Activated CD4-positive, alpha-beta memory T cell treated with anti-CD3 and anti-CD28 coated beads, Interleukin-2, amount 10 ng/mL, durations not matched to agents 7 days and 5 days (primary cell): ENCODE data around the gene XRCC4. TPM values are rescaled to one million over a fixed set of nuclear protein-coding genes. Genes with fewer than 3 reads are reported as not detected.
"Not testable (repeated sequence)": the region's sequence is repeated elsewhere in the genome, so short reads cannot be mapped to it uniquely, and the experiment has no call there.

Experiments
- CTCF ChIA-PET: fragments of 350-600 bp; sonication (Branson Sonifier 250); formaldehyde crosslinking; loops from one replicate; lab custom pipeline; 2021; ENCODE audit warnings: antibody characterized with exemption, inconsistent platforms; lab: Charles Lee
- POLR2A ChIA-PET: fragments of 350-600 bp; sonication (Branson Sonifier 250); formaldehyde crosslinking; loops from one replicate; lab custom pipeline; 2021; ENCODE audit warnings: antibody characterized with exemption; lab: Charles Lee
- DNase-seq: peaks from one replicate; pipeline ENCODE4 v3.0.0-alpha.2; 2020
- H3K27ac Mint-ChIP-seq: one replicate; pipeline ENCODE4 v1.8.0; 2021; ENCODE audit warnings: mild to moderate bottlenecking, mixed read lengths
- H3K27me3 Mint-ChIP-seq: one replicate; pipeline ENCODE4 v1.8.0; 2021; ENCODE audit warnings: mixed read lengths
- H3K36me3 Mint-ChIP-seq: one replicate; pipeline ENCODE4 v1.8.0; 2021; ENCODE audit warnings: low read depth, mixed read lengths
- H3K4me1 Mint-ChIP-seq: one replicate; pipeline ENCODE4 v1.8.0; 2021; ENCODE audit warnings: mixed read lengths
- H3K4me3 Mint-ChIP-seq: one replicate; pipeline ENCODE4 v1.8.0; 2021; ENCODE audit warnings: mild to moderate bottlenecking, mixed read lengths
- H3K9me3 Mint-ChIP-seq: one replicate; pipeline ENCODE4 v1.8.0; 2021; ENCODE audit warnings: mixed read lengths
- total RNA-seq, 2 experiments: library from RNA; stranded (reverse); gene quantifications; one replicate each; pipeline ENCODE4 v1.2.3, GENCODE V29; 2021

XRCC4 gene
- total RNA-seq, 2 experiments from 2014 or later, result 10.5 to 13.0 TPM

- Mint-ChIP-seq H3K4me3 (no peak overlapping the region), H3K4me1 (no peaks in the 10 kb centered on the region), H3K36me3 (no peaks in the 10 kb centered on the region), H3K27ac (no peak overlapping the region), H3K27me3 (no peaks in the 10 kb centered on the region), H3K9me3 (no peaks in the 10 kb centered on the region)
- no peak for DNase-seq
- ChIA-PET CTCF (no interaction called here), POLR2A (no interaction called here)
Measured at GRCh38 chr5:83245037-83245436, 167.7 kb downstream of the XRCC4 start.

DNA sequence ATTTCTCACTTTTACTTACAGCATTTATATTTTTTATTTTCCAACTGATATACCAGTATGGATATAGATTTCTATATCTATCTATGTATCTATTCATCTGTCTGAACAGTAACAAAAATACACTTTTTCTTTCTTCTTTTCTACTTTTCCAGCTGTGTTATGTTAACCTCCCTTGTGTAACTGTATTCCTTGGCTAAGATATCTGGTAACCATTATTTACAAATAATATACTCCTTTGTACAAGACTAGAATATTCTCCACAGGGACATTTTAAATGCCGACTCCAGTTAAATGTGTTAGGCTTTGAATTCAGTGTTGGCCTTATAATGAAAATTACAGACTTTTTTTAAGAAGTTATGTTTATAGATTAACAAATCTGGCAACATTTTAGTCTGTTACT, 168.7 kb downstream of the XRCC4 start:
- no peak for DNase-seq
- Mint-ChIP-seq H3K4me1 (no peaks in the 10 kb centered on the region), H3K9me3 (no peaks in the 10 kb centered on the region), H3K36me3 (no peaks in the 10 kb centered on the region), H3K4me3 (no peak overlapping the region), H3K27me3 (no peaks in the 10 kb centered on the region), H3K27ac (no peak overlapping the region)
- ChIA-PET POLR2A (no interaction called here), CTCF (no interaction called here)

GRCh38 chr5:83249156-83249555, 171.8 kb downstream of the XRCC4 start:
- Mint-ChIP-seq H3K9me3 (no peaks in the 10 kb centered on the region), H3K27me3 (no peaks in the 10 kb centered on the region), H3K4me3 (no peak overlapping the region), H3K36me3 (no peaks in the 10 kb centered on the region), H3K4me1 (no peaks in the 10 kb centered on the region), H3K27ac (no peak overlapping the region)
- DNase-seq, result no peak
- ChIA-PET CTCF (interaction anchor here (0.6 kb wide), 1 partner anchor 26 kb away, joined by 3 read pairs; no protein-coding TSS in a partner anchor), POLR2A (no interaction called here)

DNA sequence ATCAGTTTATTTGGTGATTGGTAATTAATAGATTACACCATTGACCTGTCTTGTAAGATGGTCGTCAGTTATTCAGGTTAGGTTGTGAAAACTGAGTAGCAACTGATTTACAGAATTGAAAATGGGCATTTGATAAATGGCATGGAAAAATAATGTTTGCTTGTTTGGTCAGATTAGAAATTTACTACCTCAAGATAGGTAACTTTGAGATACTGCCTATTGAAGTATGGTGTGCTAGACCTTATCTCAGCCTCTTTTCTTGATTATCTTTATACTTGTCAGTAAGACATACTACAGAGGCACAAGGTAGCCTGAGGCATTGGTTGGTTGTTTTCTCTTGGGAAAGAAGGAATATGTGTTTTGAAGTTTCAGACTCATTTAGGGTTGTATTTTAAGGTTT, 174.5 kb downstream of the XRCC4 start:
- ChIA-PET CTCF (no interaction called here), POLR2A (no interaction called here)
- no peaks in the 10 kb centered on the region for H3K9me3 Mint-ChIP-seq
- no peaks in the 10 kb centered on the region for H3K27me3 Mint-ChIP-seq
- H3K36me3 Mint-ChIP-seq, result no peaks in the 10 kb centered on the region
- no peak overlapping the region for H3K4me3 Mint-ChIP-seq
- DNase-seq, result no peak
- no peaks in the 10 kb centered on the region for H3K4me1 Mint-ChIP-seq
- no peak overlapping the region for H3K27ac Mint-ChIP-seq

DNA sequence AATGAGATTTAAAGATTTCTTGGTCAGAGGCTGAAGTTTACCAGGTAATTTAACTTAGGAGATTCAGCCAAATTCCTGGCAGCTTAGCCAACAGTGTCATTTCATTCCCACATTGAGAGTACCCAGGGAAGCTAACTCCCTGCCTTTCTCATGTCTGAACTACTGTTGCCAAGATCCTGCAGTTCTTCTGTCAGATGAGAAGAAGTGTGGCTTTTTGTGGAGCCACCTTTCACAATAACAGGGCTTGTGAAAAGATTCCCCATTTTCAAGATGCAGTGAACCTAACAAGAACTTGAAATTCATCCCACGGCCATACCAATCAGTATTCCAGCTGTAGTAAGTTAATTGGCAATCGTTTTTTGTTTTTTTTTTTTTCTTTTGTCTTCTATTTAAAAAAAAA, 176.4 kb downstream of the XRCC4 start:
- no peak overlapping the region for H3K27ac Mint-ChIP-seq
- no peak overlapping the region for H3K4me3 Mint-ChIP-seq
- H3K9me3 Mint-ChIP-seq, result no peaks in the 10 kb centered on the region
- no peaks in the 10 kb centered on the region for H3K4me1 Mint-ChIP-seq
- ChIA-PET POLR2A (no interaction called here), CTCF (no interaction called here)
- no peaks in the 10 kb centered on the region for H3K36me3 Mint-ChIP-seq
- DNase-seq, result no peak
- no peaks in the 10 kb centered on the region for H3K27me3 Mint-ChIP-seq

GRCh38 chr5:83255268-83255667, 177.9 kb downstream of the XRCC4 start:
- H3K27ac Mint-ChIP-seq, result no peak overlapping the region
- CTCF ChIA-PET, result no interaction called here

DNA sequence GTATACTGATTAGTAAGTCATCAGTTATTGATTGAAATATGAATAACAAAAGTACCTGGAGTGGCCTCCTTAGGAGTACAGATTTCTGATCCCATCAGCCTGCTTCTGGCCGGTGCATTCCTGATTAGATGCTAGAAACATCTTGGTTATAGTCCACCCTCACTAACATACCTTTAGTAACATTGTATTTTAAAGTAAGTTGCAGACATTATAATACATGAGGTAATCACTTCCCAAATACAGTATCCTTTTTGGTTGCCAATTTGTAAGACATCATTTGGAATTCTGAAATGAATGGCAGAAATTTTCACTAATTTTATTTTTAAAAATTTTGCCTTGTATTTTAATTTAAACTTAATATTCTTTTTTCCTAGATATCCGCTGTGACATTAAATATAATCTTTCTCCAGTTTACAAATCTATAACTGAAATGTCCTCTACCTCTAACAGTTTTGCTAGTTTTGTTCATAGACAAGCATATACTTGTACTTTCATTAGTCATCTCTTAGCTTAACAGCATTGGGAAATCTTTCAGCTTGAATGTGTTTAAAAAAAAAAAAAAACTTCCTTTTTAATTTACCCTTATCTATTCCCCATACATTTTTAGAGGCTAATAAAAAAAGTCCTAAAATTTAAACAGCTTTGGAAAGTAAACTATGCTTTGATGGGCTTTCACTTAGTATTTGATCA, 178.9 kb downstream of the XRCC4 start:
- no peaks in the 10 kb centered on the region for H3K9me3 Mint-ChIP-seq
- no peak overlapping the region for H3K27ac Mint-ChIP-seq
- ChIA-PET POLR2A (no interaction called here), CTCF (no interaction called here)
- DNase-seq, result no peak
- H3K4me1 Mint-ChIP-seq, result no peaks in the 10 kb centered on the region
- H3K27me3 Mint-ChIP-seq, result no peaks in the 10 kb centered on the region
- no peak overlapping the region for H3K4me3 Mint-ChIP-seq
- no peaks in the 10 kb centered on the region for H3K36me3 Mint-ChIP-seq

More at GRCh38 chr5:83255268-83255667, 177.9 kb downstream of the XRCC4 start:
- Mint-ChIP-seq H3K4me3 (no peak overlapping the region), H3K27me3 (no peaks in the 10 kb centered on the region), H3K36me3 (no peaks in the 10 kb centered on the region), H3K4me1 (no peaks in the 10 kb centered on the region), H3K9me3 (no peaks in the 10 kb centered on the region)
- POLR2A ChIA-PET, result no interaction called here
- DNase-seq, result no peak

DNA sequence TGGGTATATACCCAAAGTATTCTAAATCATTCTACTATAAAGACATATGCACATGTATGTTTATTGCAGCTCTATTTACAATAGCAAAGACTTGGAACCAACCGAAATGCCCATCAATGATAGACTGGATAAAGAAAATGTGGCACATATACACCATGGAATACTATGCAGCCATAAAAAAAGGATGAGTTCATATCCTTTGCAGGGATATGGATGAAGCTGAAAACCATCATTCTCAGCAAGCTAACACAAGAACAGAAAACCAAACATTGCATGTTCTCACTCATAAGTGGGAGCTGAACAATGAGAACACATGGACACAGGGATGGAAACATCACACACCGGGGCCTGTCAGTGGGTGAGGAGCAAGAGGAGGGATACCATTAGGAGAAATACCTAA, 180.3 kb downstream of the XRCC4 start:
- H3K27ac Mint-ChIP-seq, CTCF ChIA-PET, H3K36me3 Mint-ChIP-seq, DNase-seq, H3K4me3 Mint-ChIP-seq, H3K4me1 Mint-ChIP-seq, H3K9me3 Mint-ChIP-seq, POLR2A ChIA-PET, H3K27me3 Mint-ChIP-seq: not testable (repeated sequence)

- CTCF ChIA-PET, result no interaction called here
Measured at GRCh38 chr5:83265318-83265717, 188.0 kb downstream of the XRCC4 start.

DNA sequence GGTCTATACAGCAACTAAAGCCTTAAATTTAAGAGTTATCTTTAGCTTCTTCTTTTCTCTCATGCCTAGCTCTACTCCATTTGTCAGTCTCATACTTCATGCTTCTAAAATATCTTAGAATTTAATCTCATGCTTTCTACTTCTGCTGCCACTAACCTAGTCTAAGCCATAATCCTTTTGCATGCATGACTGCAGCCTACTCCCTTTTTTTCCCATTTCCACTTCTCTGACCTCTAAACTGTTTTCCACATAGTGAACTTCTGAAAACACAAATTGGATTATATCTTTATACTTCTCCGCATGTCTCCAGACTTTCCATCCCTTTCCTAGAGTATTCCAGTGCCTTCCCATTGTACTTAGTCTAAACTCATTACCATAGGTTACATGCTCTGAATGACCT, 193.0 kb downstream of the XRCC4 start:
- H3K27ac Mint-ChIP-seq, result no peak overlapping the region
- no peak for DNase-seq
- no peaks in the 10 kb centered on the region for H3K4me1 Mint-ChIP-seq
- POLR2A ChIA-PET, result no interaction called here
- no peaks in the 10 kb centered on the region for H3K36me3 Mint-ChIP-seq
- H3K4me3 Mint-ChIP-seq, result no peak overlapping the region
- H3K27me3 Mint-ChIP-seq, result no peaks in the 10 kb centered on the region
- CTCF ChIA-PET, result no interaction called here
- H3K9me3 Mint-ChIP-seq, result peaks cover 3% of the 10 kb centered on the region

More at GRCh38 chr5:83265318-83265717, 188.0 kb downstream of the XRCC4 start:
- Mint-ChIP-seq H3K27me3 (no peaks in the 10 kb centered on the region), H3K27ac (no peak overlapping the region), H3K36me3 (no peaks in the 10 kb centered on the region), H3K4me3 (no peak overlapping the region), H3K4me1 (no peaks in the 10 kb centered on the region), H3K9me3 (no peaks in the 10 kb centered on the region)
- POLR2A ChIA-PET, result no interaction called here
- DNase-seq, result no peak

GRCh38 chr5:83277154-83277553, 199.8 kb downstream of the XRCC4 start:
- CTCF ChIA-PET, result no interaction called here
- POLR2A ChIA-PET, result no interaction called here
- DNase-seq, result no peak
- no peak overlapping the region for H3K4me3 Mint-ChIP-seq
- no peaks in the 10 kb centered on the region for H3K36me3 Mint-ChIP-seq
- H3K27ac Mint-ChIP-seq, result no peak overlapping the region
- H3K27me3 Mint-ChIP-seq, result no peaks in the 10 kb centered on the region
- H3K4me1 Mint-ChIP-seq, result no peaks in the 10 kb centered on the region
- H3K9me3 Mint-ChIP-seq, result peaks cover 3% of the 10 kb centered on the region

DNA sequence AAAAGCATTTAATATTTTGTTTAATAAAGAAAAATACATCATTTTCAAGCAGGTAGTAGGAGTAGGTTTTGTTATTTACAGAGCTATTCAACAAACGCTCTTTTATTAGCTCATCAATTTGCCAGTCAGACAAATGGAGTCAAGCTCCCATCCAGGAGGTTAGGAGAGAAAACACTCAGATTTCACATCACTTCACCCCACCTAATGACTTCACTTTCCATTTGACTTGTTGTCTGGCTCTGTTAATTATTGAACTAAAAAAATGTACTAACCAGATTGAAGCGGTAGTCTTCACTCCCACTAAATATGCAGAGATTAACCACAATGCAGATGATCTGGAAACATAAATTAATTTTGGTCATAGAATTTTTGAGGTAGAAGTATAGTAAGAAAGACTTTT, 200.6 kb downstream of the XRCC4 start:
- no peaks in the 10 kb centered on the region for H3K4me1 Mint-ChIP-seq
- no peak for DNase-seq
- peaks cover 3% of the 10 kb centered on the region for H3K9me3 Mint-ChIP-seq
- H3K36me3 Mint-ChIP-seq, result no peaks in the 10 kb centered on the region
- no peaks in the 10 kb centered on the region for H3K27me3 Mint-ChIP-seq
- H3K4me3 Mint-ChIP-seq, result no peak overlapping the region
- no peak overlapping the region for H3K27ac Mint-ChIP-seq
- ChIA-PET POLR2A (no interaction called here), CTCF (no interaction called here)

DNA sequence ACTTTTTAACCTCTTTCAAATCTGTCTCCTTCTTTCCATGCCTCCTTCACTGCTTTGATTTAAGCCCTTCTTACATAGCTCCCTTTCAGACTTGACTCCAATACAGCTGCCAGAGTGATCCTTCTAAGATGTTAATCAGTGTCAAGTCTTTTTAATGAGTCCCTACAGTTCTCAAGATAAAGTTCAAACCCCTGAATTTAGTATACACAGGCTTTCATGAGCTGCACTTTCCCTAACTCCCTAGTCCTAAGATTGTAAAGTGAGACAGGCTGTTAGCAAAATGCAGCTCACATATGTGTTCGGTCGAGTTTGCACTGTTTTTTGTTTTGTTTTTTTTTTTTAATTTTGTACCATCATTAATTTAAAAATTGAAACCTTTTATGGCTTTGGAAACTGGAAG, 203.8 kb downstream of the XRCC4 start:
- Mint-ChIP-seq H3K27me3 (no peaks in the 10 kb centered on the region), H3K36me3 (no peaks in the 10 kb centered on the region), H3K4me1 (no peaks in the 10 kb centered on the region), H3K4me3 (no peak overlapping the region), H3K27ac (no peak overlapping the region), H3K9me3 (no peaks in the 10 kb centered on the region)
- ChIA-PET POLR2A (no interaction called here), CTCF (no interaction called here)
- no peak for DNase-seq

DNA sequence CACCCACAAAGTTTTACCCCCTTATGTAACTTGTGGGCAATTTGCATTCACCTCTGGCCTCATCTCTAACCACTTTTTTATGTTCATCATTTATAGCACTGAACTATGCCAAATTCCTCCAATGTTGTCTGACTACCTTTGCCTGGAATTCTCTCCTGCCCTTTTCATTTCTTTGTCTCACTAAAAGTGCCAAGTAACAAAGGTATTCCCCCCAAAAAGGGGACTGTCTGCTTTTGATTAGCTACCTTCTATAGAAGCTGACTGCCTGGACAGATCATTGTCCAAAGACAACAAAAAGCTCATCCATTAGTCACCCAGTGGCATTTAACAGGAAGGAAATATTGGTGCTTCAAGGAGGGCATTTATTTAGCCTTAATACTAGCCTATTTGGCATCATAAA, 204.3 kb downstream of the XRCC4 start:
- Mint-ChIP-seq H3K27me3 (no peaks in the 10 kb centered on the region), H3K9me3 (no peaks in the 10 kb centered on the region), H3K36me3 (no peaks in the 10 kb centered on the region), H3K27ac (no peak overlapping the region), H3K4me3 (no peak overlapping the region), H3K4me1 (no peaks in the 10 kb centered on the region)
- ChIA-PET POLR2A (no interaction called here), CTCF (no interaction called here)
- no peak for DNase-seq
